ENCODE measurements around the gene DLX1.
"Not testable (repeated sequence)": the region's sequence is repeated elsewhere in the genome, so short reads cannot be mapped to it uniquely, and the experiment has no call there.

DLX1 gene

GRCh38 chr2:172085460-172086159, at the start of gene DLX1:
DLX1 (plus strand) TSS chr2:172085507; CDS start chr2:172085678, 171 bp downstream.
- no peak for DNase-seq

GRCh38 chr2:172038121-172038520, 47.2 kb upstream of the DLX1 start:
- no peak for DNase-seq

GRCh38 chr2:172038604-172039003, 46.7 kb upstream of the DLX1 start:
- no peak for DNase-seq

GRCh38 chr2:172039011-172039704, 46.1 kb upstream of the DLX1 start:
- DNase-seq = no peak

- DNase-seq = no peak
Measured at GRCh38 chr2:172040311-172040710, 45.0 kb upstream of the DLX1 start.

- no peak for DNase-seq
Measured at GRCh38 chr2:172046080-172046678, 39.1 kb upstream of the DLX1 start.

- no peak for DNase-seq
Measured at GRCh38 chr2:172046866-172047565, 38.3 kb upstream of the DLX1 start.

GRCh38 chr2:172047566-172048507, 37.5 kb upstream of the DLX1 start:
- no peak for DNase-seq

- no peak for DNase-seq
Measured at GRCh38 chr2:172048508-172049503, 36.5 kb upstream of the DLX1 start.

GRCh38 chr2:172049567-172050120, 35.7 kb upstream of the DLX1 start:
- no peak for DNase-seq

- no peak for DNase-seq
Measured at GRCh38 chr2:172050479-172051125, 34.7 kb upstream of the DLX1 start.

- DNase-seq = no peak
Measured at GRCh38 chr2:172052000-172052983, 33.0 kb upstream of the DLX1 start.

GRCh38 chr2:172053486-172053885, 31.8 kb upstream of the DLX1 start:
- no peak for DNase-seq

GRCh38 chr2:172056293-172056692, 29.0 kb upstream of the DLX1 start:
- DNase-seq = no peak

- no peak for DNase-seq
Measured at GRCh38 chr2:172058660-172059059, 26.6 kb upstream of the DLX1 start.

GRCh38 chr2:172060118-172060517, 25.2 kb upstream of the DLX1 start:
- DNase-seq = not testable (repeated sequence)

GRCh38 chr2:172062402-172063004, 22.8 kb upstream of the DLX1 start:
- DNase-seq = no peak

- DNase-seq = no peak
Measured at GRCh38 chr2:172063446-172063845, 21.9 kb upstream of the DLX1 start.
